ENCODE results near the gene PDXK. TPM values are rescaled to one million over a fixed set of nuclear protein-coding genes. Genes with fewer than 3 reads are reported as not detected.

The PDXK gene
- total RNA-seq, 1 donor from 2014 or later = 261 TPM

DNA sequence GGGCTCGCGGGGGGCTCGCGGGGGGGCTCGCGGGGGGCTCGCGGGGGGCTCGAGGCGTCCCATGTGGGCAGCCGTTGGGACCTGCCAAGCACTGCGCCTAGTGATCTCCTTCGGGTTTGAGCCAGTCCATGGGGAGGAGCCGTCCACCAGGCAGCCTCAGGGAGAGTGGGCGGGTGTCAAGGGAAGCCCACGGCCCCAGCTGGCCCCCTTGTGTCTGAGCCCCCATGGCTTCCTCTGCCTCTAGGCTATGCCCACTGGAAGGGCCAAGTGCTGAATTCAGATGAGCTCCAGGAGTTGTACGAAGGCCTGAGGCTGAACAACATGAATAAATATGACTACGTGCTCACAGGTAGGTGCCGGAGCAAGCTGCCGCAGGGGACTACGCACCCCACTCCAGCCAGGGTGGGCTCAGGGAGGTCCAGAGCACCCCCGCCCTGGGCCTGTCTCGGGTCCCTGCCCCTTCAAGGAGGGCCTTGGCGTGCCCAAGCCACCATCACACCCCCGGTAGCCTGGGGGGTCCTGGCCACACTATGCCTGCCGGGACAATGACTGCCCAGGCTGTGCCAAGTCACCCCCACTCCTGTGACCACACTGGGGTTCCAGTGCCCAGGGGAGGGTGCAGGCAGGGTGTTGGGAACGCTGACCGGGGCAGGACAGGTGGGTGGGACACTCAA, 22.6 kb downstream of the PDXK start:
- no peak for DNase-seq (ENCODE audit: low spot score)

DNA sequence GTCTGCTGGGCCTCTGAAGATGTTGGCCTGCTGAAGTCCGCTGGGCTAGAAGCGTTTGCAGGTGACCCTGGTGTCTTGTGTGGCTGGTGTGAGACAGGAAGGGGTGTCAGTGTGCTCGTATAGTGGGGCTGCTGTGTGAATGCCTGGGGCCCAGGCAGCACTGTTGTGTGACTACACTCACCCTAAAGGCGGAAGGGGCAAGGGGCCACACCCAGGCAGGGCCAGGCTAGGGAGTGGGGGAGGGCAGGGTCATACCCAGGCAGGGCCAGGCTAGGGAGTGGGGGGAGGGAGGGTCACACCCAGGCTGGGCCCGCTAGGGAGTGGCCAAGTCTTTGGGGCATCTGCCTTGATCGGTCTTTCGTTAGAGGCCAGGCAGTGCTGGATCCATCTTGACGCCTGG, 25.0 kb downstream of the PDXK start:
- DNase-seq (ENCODE audit: low spot score) = no peak

- DNase-seq (ENCODE audit: low spot score) = no peak
Observed at GRCh38 chr21:43744725-43745124, 25.8 kb downstream of the PDXK start.

- no peak for DNase-seq (ENCODE audit: low spot score)
Observed at GRCh38 chr21:43745772-43746517, 27.0 kb downstream of the PDXK start.

- DNase-seq (ENCODE audit: low spot score) = no peak
Observed at GRCh38 chr21:43748622-43749021, 29.7 kb downstream of the PDXK start.

GRCh38 chr21:43749651-43750262, 30.8 kb downstream of the PDXK start:
- DNase-seq (ENCODE audit: low spot score) = no peak

GRCh38 chr21:43750339-43751033, 31.6 kb downstream of the PDXK start:
- DNase-seq (ENCODE audit: low spot score) = no peak

GRCh38 chr21:43751955-43752591, 33.1 kb downstream of the PDXK start:
- no peak for DNase-seq (ENCODE audit: low spot score)

GRCh38 chr21:43752758-43753438, 34.0 kb downstream of the PDXK start:
- DNase-seq (ENCODE audit: low spot score) = no peak

DNA sequence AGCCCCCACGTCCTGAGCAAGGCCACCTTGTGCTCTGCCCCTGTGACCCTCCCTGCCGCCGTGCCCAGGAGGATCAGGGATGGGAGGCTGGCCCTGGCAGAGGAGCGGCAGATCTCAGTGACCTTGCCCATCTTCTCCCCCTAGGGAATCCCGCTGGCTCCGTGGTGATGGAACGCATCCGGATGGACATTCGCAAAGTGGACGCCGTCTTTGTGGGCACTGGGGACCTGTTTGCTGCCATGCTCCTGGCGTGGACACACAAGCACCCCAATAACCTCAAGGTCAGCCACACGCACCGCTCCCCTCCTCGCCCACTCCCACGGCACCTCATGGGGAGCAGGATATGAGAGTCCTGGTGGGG, 34.5 kb downstream of the PDXK start:
- no peak for DNase-seq (ENCODE audit: low spot score)

- no peak for DNase-seq (ENCODE audit: low spot score)
Observed at GRCh38 chr21:43754948-43755781, 36.2 kb downstream of the PDXK start.

DNA sequence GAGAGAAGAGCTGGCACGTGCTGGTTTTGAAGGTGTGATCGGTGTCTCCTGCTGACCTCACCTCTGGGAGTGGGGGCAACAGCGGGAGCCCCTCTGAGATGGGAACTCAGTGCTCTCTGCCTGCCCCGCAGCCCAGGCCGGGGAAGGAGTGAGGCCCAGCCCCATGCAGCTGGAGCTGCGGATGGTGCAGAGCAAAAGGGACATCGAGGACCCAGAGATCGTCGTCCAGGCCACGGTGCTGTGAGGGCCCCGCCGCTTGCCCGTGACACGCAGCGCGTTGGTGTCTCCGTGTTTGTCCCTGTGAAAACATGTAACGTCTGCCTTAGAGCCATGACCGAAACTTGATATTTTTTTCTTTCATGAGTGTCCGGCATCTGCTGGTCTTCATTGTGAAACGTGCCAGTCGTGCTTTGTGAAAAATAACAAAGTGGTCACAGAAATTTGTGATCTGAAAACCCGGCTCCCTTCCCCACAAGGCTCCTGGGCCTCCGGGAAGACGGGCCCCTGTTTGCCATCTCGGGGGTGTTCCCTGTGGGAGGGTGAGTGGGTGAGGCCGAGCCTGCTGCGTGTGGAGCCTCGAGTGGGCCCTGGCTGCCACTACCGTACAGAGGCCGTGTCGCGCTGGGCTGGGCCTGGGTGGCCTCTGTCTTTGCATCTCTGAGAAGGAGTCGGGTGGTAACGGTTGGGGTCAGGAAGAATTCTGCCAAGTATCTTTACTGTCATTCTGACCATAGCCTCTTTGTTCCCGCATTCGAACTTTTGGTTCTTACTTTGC, 37.1 kb downstream of the PDXK start:
- DNase-seq (ENCODE audit: low spot score) = no peak

- DNase-seq (ENCODE audit: low spot score) = no peak
Observed at GRCh38 chr21:43757601-43758000, 38.7 kb downstream of the PDXK start.

DNA sequence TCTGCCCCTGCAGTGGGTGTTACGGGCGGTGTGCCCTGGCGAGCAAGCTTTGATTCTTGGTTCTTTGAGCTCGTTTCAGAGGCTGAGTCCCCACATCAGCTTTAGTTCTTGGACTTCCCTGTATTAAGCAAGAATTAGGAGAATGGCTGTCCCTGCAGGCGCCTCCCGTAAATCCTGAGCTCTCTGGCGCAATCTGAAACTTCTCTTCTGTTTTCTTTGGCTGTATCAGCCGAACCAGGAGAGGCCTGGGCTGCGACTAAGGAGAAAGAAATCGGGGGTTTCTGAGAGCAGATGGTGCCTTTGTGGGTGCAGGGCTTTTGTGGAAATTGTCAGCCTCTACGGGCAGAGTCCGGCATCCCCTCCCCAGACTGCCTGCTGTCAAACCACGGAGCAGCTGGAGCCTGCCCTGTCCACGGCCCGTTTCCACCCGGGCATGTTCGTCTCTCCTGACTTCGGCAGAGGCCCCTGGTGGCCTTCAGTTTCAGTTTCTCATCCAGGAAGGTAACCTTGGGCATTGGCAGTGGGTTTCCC, 39.2 kb downstream of the PDXK start:
- no peak for DNase-seq (ENCODE audit: low spot score)

DNA sequence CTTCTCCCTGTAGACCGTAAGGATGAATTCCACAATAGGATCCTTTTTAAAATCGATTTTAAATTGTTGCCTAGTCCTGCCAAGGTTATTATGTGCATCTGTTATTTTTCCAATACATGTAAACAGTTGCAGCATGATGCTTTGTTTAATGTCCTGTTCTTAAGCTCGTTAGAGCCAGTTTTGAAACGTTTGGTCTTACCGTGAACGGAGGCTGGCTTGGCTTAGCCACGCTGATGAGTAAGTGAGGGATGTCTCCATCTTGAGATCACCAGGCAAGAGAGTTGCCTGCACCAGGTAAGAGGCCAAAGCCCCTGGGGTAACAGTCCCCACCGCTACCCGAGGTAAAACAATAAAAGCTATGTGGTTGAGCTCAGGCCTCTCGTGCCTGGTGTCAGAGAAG, 39.9 kb downstream of the PDXK start:
- DNase-seq (ENCODE audit: low spot score) = no peak

- DNase-seq (ENCODE audit: low spot score) = no peak
Observed at GRCh38 chr21:43759651-43760050, 40.7 kb downstream of the PDXK start.

DNA sequence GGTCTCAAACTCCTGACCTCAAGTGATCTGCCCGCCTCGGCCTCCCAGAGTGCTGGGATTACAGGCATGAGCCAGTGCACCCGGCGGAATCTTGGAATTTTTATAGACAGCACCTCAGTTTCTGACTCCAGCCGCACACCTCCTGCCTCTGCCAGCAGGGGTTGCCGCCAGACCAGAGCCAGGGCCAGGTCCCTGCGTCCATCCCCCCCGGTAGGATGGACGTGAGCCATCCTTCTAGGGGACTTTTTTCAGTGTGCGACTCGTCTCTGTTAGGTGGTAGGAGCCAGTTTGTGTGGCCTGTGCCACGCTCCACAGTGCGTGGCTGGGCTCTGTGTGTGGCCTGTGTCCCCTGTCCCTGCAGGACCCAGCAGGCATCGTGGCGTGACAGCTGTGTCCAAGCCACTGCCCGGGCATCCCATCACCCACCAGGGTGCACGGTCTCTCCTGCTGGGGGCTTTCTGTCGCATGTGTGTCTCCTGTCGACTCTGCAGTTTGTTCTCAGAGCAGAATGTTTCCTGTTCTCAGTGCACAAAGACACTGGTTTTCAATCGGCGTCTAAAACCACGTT, 41.5 kb downstream of the PDXK start:
- no peak for DNase-seq (ENCODE audit: low spot score)

- DNase-seq (ENCODE audit: low spot score) = no peak
Observed at GRCh38 chr21:43761886-43762285, 43.0 kb downstream of the PDXK start.
